HCT116 (cell line): ENCODE data around the gene LMNTD2.

Experiments used
- CTCF ChIP-seq, 3 experiments: fragments of 200-600 bp in 1 of 3; sonication (generic) in 1 of 3; IDR thresholded peaks in 2 of 3; conservative IDR thresholded peaks in 1 of 3; 2 replicates each; pipeline ENCODE4 v1.5.1; 2012 to 2017; ENCODE audit warnings: low read depth in 2 of 3, low read length in 2 of 3, antibody characterized with exemption in 1 of 3, borderline replicate concordance in 1 of 3, control low read depth in 1 of 3, mild to moderate bottlenecking in 1 of 3, mixed read lengths in 1 of 3, mixed run types in 1 of 3, moderate library complexity in 1 of 3; ENCODE audit not compliant: insufficient read depth in 1 of 3
- EZH2 ChIP-seq: fragments of 200-600 bp; sonication (generic); IDR thresholded peaks from 2 replicates; pipeline ENCODE4 v1.6.1; 2017; ENCODE audit warnings: antibody characterized with exemption, mixed run types
- POLR2A ChIP-seq: IDR thresholded peaks from 2 replicates; pipeline ENCODE4 v1.7.0; 2011; ENCODE audit warnings: borderline replicate concordance; ENCODE audit not compliant: insufficient read depth, insufficient read length; ENCODE audit errors: extremely low read depth
- RAD21 ChIP-seq: IDR thresholded peaks from 2 replicates; pipeline ENCODE4 v1.6.1; 2012; ENCODE audit warnings: low read depth, mild to moderate bottlenecking
- REST ChIP-seq: IDR thresholded peaks from 2 replicates; pipeline ENCODE4 v1.6.1; 2012; ENCODE audit warnings: low read depth
- ZBTB33 ChIP-seq: IDR thresholded peaks from 2 replicates; pipeline ENCODE4 v1.6.1; 2011; ENCODE audit warnings: mild to moderate bottlenecking, low read length, moderate library complexity; ENCODE audit not compliant: insufficient replicate concordance; ENCODE audit errors: extremely low read depth
- ZFX ChIP-seq: fragments of 450-650 bp; IDR thresholded peaks from 2 replicates; pipeline ENCODE4 v1.6.1; 2017

GRCh38 chr11:565921-566509, 5.5 kb upstream of the LMNTD2 start:
- TF ChIP-seq EZH2 = no peak
- TF ChIP-seq REST = no peak
- peak in 1 of 3 experiments; percentile 13; a peak in 1 of 6 replicates for TF ChIP-seq CTCF (IDR thresholded peaks at IDR 0.05 in 2 of 3, conservative IDR thresholded peaks at IDR 0.05 in 1 of 3; ENCODE audit: borderline replicate concordance in 1 of 3, insufficient read depth in 1 of 3, low read depth in 2 of 3, low read length in 2 of 3)
- TF ChIP-seq ZBTB33 = no peak
- no peak for TF ChIP-seq POLR2A
- TF ChIP-seq ZFX = no peak
- TF ChIP-seq RAD21 = no peak
